ENCODE data around the gene TLR5. TPM values are rescaled to one million over a fixed set of nuclear protein-coding genes. Genes with fewer than 3 reads are reported as not detected.

Gene TLR5
- total and polyA plus RNA-seq, 2 of the 4 experiments (the other 2 are of a cell fraction), result 0.09 to 0.18 TPM

GRCh38 chr1:223136086-223136485 is 7.0 kb downstream of the TLR5 start:
- no CpG with 5 or more reads among the region's 2 CpGs for WGBS, 2 experiments (ENCODE audit: extremely low coverage in 2 of 2, insufficient read length in 1 of 2)
- H3K56ac ChIP-seq (ENCODE audit: extremely low read depth, insufficient read depth, low read length), result no peak overlapping the region
- no peak overlapping the region for H3K14ac ChIP-seq (replicated peaks; ENCODE audit: low read depth, low read length)
- no peak overlapping the region for H2AK5ac ChIP-seq (ENCODE audit: low read depth, low read length)
- H3K4ac ChIP-seq (ENCODE audit: low read depth, low read length), result no peak overlapping the region
- no peaks in the 10 kb centered on the region for H3K9me3 ChIP-seq (ENCODE audit: control insufficient read depth, insufficient read depth, low read length)
- H3K4me2 ChIP-seq (ENCODE audit: low read depth, low read length), result no peak overlapping the region
- no peaks in the 10 kb centered on the region for H4K20me1 ChIP-seq (ENCODE audit: insufficient read depth, low read length)
- intact Hi-C loops (cut with micrococcal nuclease) (no loop called here), in situ Hi-C loops (cut with MboI; ENCODE audit: low sequenced_read_pairs) (loop anchor here (5.0 kb wide), 1 partner anchor 546 kb away; no protein-coding TSS in a partner anchor), dilution Hi-C loops (cut with HindIII; ENCODE audit: low sequenced_read_pairs, unreplicated experiment) (no loop called here)
- no peak overlapping the region for H4K8ac ChIP-seq (ENCODE audit: low read depth in 2 of 2, low read length in 2 of 2)
- no peak overlapping the region for H2BK15ac ChIP-seq (ENCODE audit: low read depth, low read length)
- no peaks in the 10 kb centered on the region for H3K79me1 ChIP-seq (ENCODE audit: low read depth in 1 of 2, low read length in 2 of 2)
- H2BK120ac ChIP-seq (ENCODE audit: low read depth, low read length), result no peak overlapping the region
- H2BK5ac ChIP-seq (ENCODE audit: low read depth, low read length, poor library complexity, severe bottlenecking), result no peak overlapping the region
- no peaks in the 10 kb centered on the region for H3K36me3 ChIP-seq (ENCODE audit: control insufficient read depth, insufficient read depth, low read length)
- no peak overlapping the region for H3K18ac ChIP-seq (ENCODE audit: low read depth, low read length)
- no peak overlapping the region for H3K23ac ChIP-seq (ENCODE audit: low read depth, low read length)
- no peak overlapping the region for H2AFZ ChIP-seq (replicated peaks; ENCODE audit: low read length, poor library complexity)
- no peak overlapping the region for H4K91ac ChIP-seq (ENCODE audit: insufficient read depth, low read depth, low read length)
- BruUV-seq (replicated peaks), result no TSS peak
- H3K9me1 ChIP-seq (ENCODE audit: insufficient read depth, low read length), result no peaks in the 10 kb centered on the region
- no peak overlapping the region for H3K27ac ChIP-seq (ENCODE audit: insufficient read depth, low read length)
- no peak overlapping the region for H4K5ac ChIP-seq (ENCODE audit: low read depth, low read length)
- H2AK9ac ChIP-seq (replicated peaks; ENCODE audit: low read depth, low read length, poor library complexity), result no peak overlapping the region
- H3K4me1 ChIP-seq (ENCODE audit: control insufficient read depth, insufficient read depth, low read length), result no peaks in the 10 kb centered on the region; the same call in 1 of the 2 replicates
- H3K4me3 ChIP-seq (ENCODE audit: insufficient read depth, low read depth, low read length), result no peak overlapping the region
- ATAC-seq (ENCODE audit: low read depth) (no peak), DNase-seq (no peak)
- ChIA-PET CTCF (interaction anchor here (0.6 to 1.0 kb wide), 3 partner anchors 91 to 359 kb away, joined by 3 to 4 read pairs (median 3); no protein-coding TSS in a partner anchor), POLR2A (ENCODE audit: unreplicated experiment) (no interaction called here)
- TF ChIP-seq MAFK (IDR thresholded peaks at IDR 0.05; ENCODE audit: low read depth, low read length), result no peak
- no peak for TF ChIP-seq CHD1 (IDR thresholded peaks at IDR 0.05; ENCODE audit: low read depth, low read length)
- TF ChIP-seq RAD21 (IDR thresholded peaks at IDR 0.05; ENCODE audit: low read length), result no peak
- TF ChIP-seq CEBPB (IDR thresholded peaks at IDR 0.05; ENCODE audit: low read depth, low read length), result no peak
- no peak for TF ChIP-seq CTCF (conservative IDR thresholded peaks at IDR 0.05; ENCODE audit: low read depth, low read length)
- no peak for TF ChIP-seq RCOR1 (IDR thresholded peaks at IDR 0.05; ENCODE audit: insufficient replicate concordance, low read length)
- no peak for TF ChIP-seq RFX5 (IDR thresholded peaks at IDR 0.05; ENCODE audit: low read depth, low read length)
- TF ChIP-seq ELK1 (IDR thresholded peaks at IDR 0.05; ENCODE audit: borderline replicate concordance, low read depth, low read length), result no peak
- TF ChIP-seq NFE2L2 (IDR thresholded peaks at IDR 0.05; ENCODE audit: low read depth, low read length), result no peak
- no peak for TF ChIP-seq MXI1 (IDR thresholded peaks at IDR 0.05; ENCODE audit: borderline replicate concordance, low read depth, low read length)
- no peak for TF ChIP-seq FOS (IDR thresholded peaks at IDR 0.05; ENCODE audit: low read depth, low read length)
- no peak for TF ChIP-seq POLR2A (IDR thresholded peaks at IDR 0.05; ENCODE audit: low read depth, low read length)
- TF ChIP-seq BHLHE40 (IDR thresholded peaks at IDR 0.05; ENCODE audit: low read depth, low read length), result no peak
- no peak for TF ChIP-seq USF2 (IDR thresholded peaks at IDR 0.05; ENCODE audit: low read depth, low read length)
- TF ChIP-seq SMC3 (IDR thresholded peaks at IDR 0.05; ENCODE audit: low read depth, low read length), result no peak
- no peak for TF ChIP-seq MAZ (IDR thresholded peaks at IDR 0.05; ENCODE audit: borderline replicate concordance, low read depth, low read length)
- H3K27me3 ChIP-seq (ENCODE audit: control insufficient read depth, insufficient read depth, low read length), result peaks cover 23% of the 10 kb centered on the region
- no peak overlapping the region for H2BK20ac ChIP-seq (ENCODE audit: low read depth, low read length)
- H3K9ac ChIP-seq (ENCODE audit: low read depth, low read length), result no peak overlapping the region
